Measurements from ENCODE around the gene TRRAP.
"Not testable (repeated sequence)": the region's sequence is repeated elsewhere in the genome, so short reads cannot be mapped to it uniquely, and the experiment has no call there.

The TRRAP gene

GRCh38 chr7:98836811-98837629 lies 41.3 kb upstream of the TRRAP start:
- Mint-ChIP-seq H3K36me3 (ENCODE audit: low read depth) (no peaks in the 10 kb centered on the region), H3K4me1 (peaks cover 8% of the 10 kb centered on the region), H3K9me3 (no peaks in the 10 kb centered on the region), H3K27me3 (ENCODE audit: low read depth) (peaks cover 30% of the 10 kb centered on the region), H3K4me3 (peak overlapping the region in 1 of 3 experiments; percentile 24), H3K27ac (peak overlapping the region in 1 of 3 experiments; percentile 72)
- TF ChIP-seq, protein P1, sequence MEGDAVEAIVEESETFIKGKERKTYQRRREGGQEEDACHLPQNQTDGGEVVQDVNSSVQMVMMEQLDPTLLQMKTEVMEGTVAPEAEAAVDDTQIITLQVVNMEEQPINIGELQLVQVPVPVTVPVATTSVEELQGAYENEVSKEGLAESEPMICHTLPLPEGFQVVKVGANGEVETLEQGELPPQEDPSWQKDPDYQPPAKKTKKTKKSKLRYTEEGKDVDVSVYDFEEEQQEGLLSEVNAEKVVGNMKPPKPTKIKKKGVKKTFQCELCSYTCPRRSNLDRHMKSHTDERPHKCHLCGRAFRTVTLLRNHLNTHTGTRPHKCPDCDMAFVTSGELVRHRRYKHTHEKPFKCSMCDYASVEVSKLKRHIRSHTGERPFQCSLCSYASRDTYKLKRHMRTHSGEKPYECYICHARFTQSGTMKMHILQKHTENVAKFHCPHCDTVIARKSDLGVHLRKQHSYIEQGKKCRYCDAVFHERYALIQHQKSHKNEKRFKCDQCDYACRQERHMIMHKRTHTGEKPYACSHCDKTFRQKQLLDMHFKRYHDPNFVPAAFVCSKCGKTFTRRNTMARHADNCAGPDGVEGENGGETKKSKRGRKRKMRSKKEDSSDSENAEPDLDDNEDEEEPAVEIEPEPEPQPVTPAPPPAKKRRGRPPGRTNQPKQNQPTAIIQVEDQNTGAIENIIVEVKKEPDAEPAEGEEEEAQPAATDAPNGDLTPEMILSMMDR (IDR thresholded peaks at IDR 0.05; ENCODE audit: unreplicated experiment in 3 of 3) = peak; percentile 52 to 68 (median 67)

DNA sequence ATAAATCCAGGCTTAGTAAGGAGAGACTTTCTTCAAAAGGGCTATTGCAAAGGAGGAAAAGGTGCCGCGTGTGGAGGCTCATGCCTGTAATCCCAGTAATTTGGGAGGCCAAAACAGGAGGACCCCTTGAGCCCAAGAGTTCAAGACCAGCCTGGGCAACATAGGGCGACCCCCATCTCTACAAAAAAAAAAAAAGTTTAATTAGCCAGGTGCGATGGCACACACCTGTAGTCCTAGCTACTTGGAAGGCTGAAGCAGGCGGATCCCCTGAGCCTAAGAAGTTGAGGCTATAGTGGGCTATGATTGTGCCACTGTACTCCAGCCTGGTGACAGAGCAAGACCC lies 40.7 kb upstream of the TRRAP start:
- Mint-ChIP-seq H3K36me3 (ENCODE audit: low read depth) (no peaks in the 10 kb centered on the region), H3K27me3 (ENCODE audit: low read depth) (peaks cover 30% of the 10 kb centered on the region), H3K4me3 (peak overlapping the region in 1 of 3 experiments; percentile 24), H3K9me3 (no peaks in the 10 kb centered on the region), H3K27ac (peak overlapping the region in 1 of 3 experiments; percentile 72), H3K4me1 (peaks cover 8% of the 10 kb centered on the region)
- TF ChIP-seq, protein P1 (IDR thresholded peaks at IDR 0.05; ENCODE audit: unreplicated experiment in 3 of 3) = no peak

DNA sequence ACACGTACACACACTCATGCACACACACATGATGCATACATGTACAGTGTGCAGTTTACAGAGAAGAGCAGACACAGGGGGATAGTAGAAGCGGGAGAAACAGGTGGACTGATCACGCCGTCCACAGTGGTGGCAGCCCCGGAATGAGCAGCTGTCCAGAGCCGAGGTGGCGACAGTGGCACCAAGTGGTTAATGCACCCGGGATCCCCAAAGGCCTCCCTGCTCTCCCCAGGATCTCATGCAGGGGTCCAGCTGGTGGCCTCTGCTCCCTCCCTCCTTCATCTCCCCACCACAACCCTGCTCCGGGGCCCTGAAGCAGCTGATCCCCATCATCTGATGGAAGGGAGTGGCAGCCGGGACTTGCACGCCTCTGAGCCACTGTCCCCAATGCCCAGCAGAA lies 38.2 kb upstream of the TRRAP start:
- TF ChIP-seq, protein P1 (IDR thresholded peaks at IDR 0.05; ENCODE audit: unreplicated experiment in 3 of 3) = no peak
- H3K36me3 Mint-ChIP-seq (ENCODE audit: low read depth) = no peaks in the 10 kb centered on the region
- no peak overlapping the region for H3K4me3 Mint-ChIP-seq
- H3K27me3 Mint-ChIP-seq (ENCODE audit: low read depth) = peaks cover 22% of the 10 kb centered on the region
- no peak overlapping the region for H3K27ac Mint-ChIP-seq
- H3K4me1 Mint-ChIP-seq = peaks cover 8% of the 10 kb centered on the region
- H3K9me3 Mint-ChIP-seq = no peaks in the 10 kb centered on the region

- Mint-ChIP-seq H3K27me3 (ENCODE audit: low read depth) (peaks cover 19% of the 10 kb centered on the region), H3K36me3 (ENCODE audit: low read depth) (no peaks in the 10 kb centered on the region), H3K27ac (no peak overlapping the region), H3K9me3 (no peaks in the 10 kb centered on the region), H3K4me3 (no peak overlapping the region), H3K4me1 (peaks cover 8% of the 10 kb centered on the region)
- TF ChIP-seq, protein P1 (IDR thresholded peaks at IDR 0.05; ENCODE audit: unreplicated experiment in 3 of 3) = no peak
Measured at GRCh38 chr7:98840722-98841121, 37.6 kb upstream of the TRRAP start.

- H3K27me3 Mint-ChIP-seq (ENCODE audit: low read depth) = peaks cover 19% of the 10 kb centered on the region
- H3K36me3 Mint-ChIP-seq (ENCODE audit: low read depth) = no peaks in the 10 kb centered on the region
- TF ChIP-seq, protein P1 (IDR thresholded peaks at IDR 0.05; ENCODE audit: unreplicated experiment in 3 of 3) = peak; percentile 96 to 98 (median 97)
- H3K27ac Mint-ChIP-seq = no peak overlapping the region
- no peaks in the 10 kb centered on the region for H3K9me3 Mint-ChIP-seq
- H3K4me3 Mint-ChIP-seq = no peak overlapping the region
- peaks cover 8% of the 10 kb centered on the region for H3K4me1 Mint-ChIP-seq
Measured at GRCh38 chr7:98841179-98841997, 36.9 kb upstream of the TRRAP start.

DNA sequence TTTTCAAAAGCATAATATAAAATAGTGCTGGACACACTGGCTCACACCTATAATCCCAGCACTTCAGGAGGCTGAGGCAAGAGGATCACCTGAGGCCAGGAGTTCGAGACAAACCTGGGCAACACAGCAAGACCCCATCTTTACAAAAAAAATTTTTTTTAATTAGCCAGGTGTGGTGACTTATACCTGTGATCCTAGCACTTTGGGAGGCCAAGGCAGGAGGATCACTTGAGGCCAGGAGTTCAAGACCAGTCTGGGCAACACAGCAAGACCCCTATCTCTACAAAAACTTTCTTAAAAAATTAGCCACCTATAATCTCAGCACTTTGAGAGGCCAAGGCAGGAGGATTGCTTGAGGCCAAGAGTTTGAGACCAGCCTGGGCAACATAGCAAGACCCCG lies 35.8 kb upstream of the TRRAP start:
- not testable (repeated sequence) for H3K4me1 Mint-ChIP-seq; H3K9me3 Mint-ChIP-seq; H3K4me3 Mint-ChIP-seq; H3K27ac Mint-ChIP-seq; H3K36me3 Mint-ChIP-seq (ENCODE audit: low read depth)
- peaks cover 15% of the 10 kb centered on the region for H3K27me3 Mint-ChIP-seq (ENCODE audit: low read depth)

Data from nephron (organoid).